ENCODE data around the gene SPOCK3.
"Not testable (repeated sequence)": the region's sequence is repeated elsewhere in the genome, so short reads cannot be mapped to it uniquely, and the experiment has no call there.

SPOCK3 gene

GRCh38 chr4:167234316-167234881 is at the start of gene SPOCK3:
Gene SPOCK3, minus strand, starts transcription at chr4:167234494.
- no peak for DNase-seq

- DNase-seq: no peak
Measured at GRCh38 chr4:167282171-167282864, 48.0 kb upstream of the SPOCK3 start.

GRCh38 chr4:167281545-167281944 is 47.3 kb upstream of the SPOCK3 start:
- not testable (repeated sequence) for DNase-seq

GRCh38 chr4:167274351-167274750 is 40.1 kb upstream of the SPOCK3 start:
- DNase-seq: no peak

GRCh38 chr4:167265231-167265630 is 30.9 kb upstream of the SPOCK3 start:
- DNase-seq: no peak

GRCh38 chr4:167248271-167248670 is 14.0 kb upstream of the SPOCK3 start:
- DNase-seq: no peak

- DNase-seq: no peak
Measured at GRCh38 chr4:167239627-167240026, 5.3 kb upstream of the SPOCK3 start.

GRCh38 chr4:167238226-167238625 is 3.9 kb upstream of the SPOCK3 start:
- DNase-seq: no peak

- no peak for DNase-seq
Measured at GRCh38 chr4:167233685-167234315, 494 bp downstream of the SPOCK3 start.

GRCh38 chr4:167232805-167233684 is 1.2 kb downstream of the SPOCK3 start:
- DNase-seq: no peak

- no peak for DNase-seq
Measured at GRCh38 chr4:167230744-167231143, 3.5 kb downstream of the SPOCK3 start.

- peak; percentile 1 for DNase-seq
Measured at GRCh38 chr4:167222099-167222498, 12.2 kb downstream of the SPOCK3 start.

GRCh38 chr4:167221084-167221483 is 13.2 kb downstream of the SPOCK3 start:
- no peak for DNase-seq

GRCh38 chr4:167218022-167218608 is 16.2 kb downstream of the SPOCK3 start:
- no peak for DNase-seq

GRCh38 chr4:167216783-167217182 is 17.5 kb downstream of the SPOCK3 start:
- no peak for DNase-seq

- no peak for DNase-seq
Measured at GRCh38 chr4:167210166-167210565, 24.1 kb downstream of the SPOCK3 start.

GRCh38 chr4:167196344-167197012 is 37.8 kb downstream of the SPOCK3 start:
- DNase-seq: no peak

GRCh38 chr4:167190379-167190778 is 43.9 kb downstream of the SPOCK3 start:
- DNase-seq: no peak

- no peak for DNase-seq
Measured at GRCh38 chr4:167185465-167185864, 48.8 kb downstream of the SPOCK3 start.

- no peak for DNase-seq
Measured at GRCh38 chr4:167183036-167183435, 51.3 kb downstream of the SPOCK3 start.

- no peak for DNase-seq
Measured at GRCh38 chr4:167177925-167178324, 56.4 kb downstream of the SPOCK3 start.

GRCh38 chr4:167176723-167177367 is 57.4 kb downstream of the SPOCK3 start:
- no peak for DNase-seq
